A549 (cell line): ENCODE results near the gene CPNE4. TPM values are rescaled to one million over a fixed set of nuclear protein-coding genes. Genes with fewer than 3 reads are reported as not detected.

Source experiments
- ATAC-seq, 2 experiments: fragments of 200-7000 bp in 1 of 2; fragments of >200 bp in 1 of 2; cut with Nextera tagmentation in 1 of 2; cut with Tn5 transposase in 1 of 2; 3 replicates each; pipeline versions ENCODE4 v1.8.0 to v1.9.1; 2018 to 2020; ENCODE audit warnings: mild to moderate bottlenecking in 1 of 2, moderate library complexity in 1 of 2
- CTCF ChIA-PET: fragments of 300-600 bp; sonication (Branson Sonifier 250); formaldehyde crosslinking; extraction: SDS; loops from one replicate; lab custom pipeline; 2021; ENCODE audit warnings: antibody characterized with exemption, inconsistent platforms; lab: Yijun Ruan, JAX
- POLR2A ChIA-PET: fragments of 350-600 bp; formaldehyde crosslinking; extraction: SDS; loops from one replicate; lab custom pipeline; 2021; ENCODE audit warnings: antibody characterized with exemption, inconsistent platforms; lab: Yijun Ruan, JAX
- DNase-seq, 2 experiments: peaks; one replicate each; pipeline versions ENCODE4 v3.0.0 to v3.0.0-alpha.2; 2011 to 2016; ENCODE audit warnings: low read depth in 1 of 2, low spot score in 1 of 2
- FAIRE-seq: peaks from 2 replicates; lab custom pipeline; 2011; peaks lifted over from hg19 to GRCh38; lab: Jason Lieb, UNC
- H3K27ac ChIP-seq, 2 experiments: fragments of >200 bp; sonication (Bioruptor Twin); formaldehyde crosslinking; 3 replicates each; pipeline ENCODE4 v1.5.1; 2016 to 2017
- H3K4me1 ChIP-seq: fragments of >200 bp; sonication (Bioruptor Twin); formaldehyde crosslinking; 3 replicates; pipeline ENCODE4 v1.6.1; 2016
- H3K4me2 ChIP-seq: fragments of >200 bp; sonication (Bioruptor Twin); formaldehyde crosslinking; 3 replicates; pipeline ENCODE4 v1.6.1; 2016
- H3K4me3 ChIP-seq: fragments of >200 bp; sonication (Bioruptor Twin); formaldehyde crosslinking; 3 replicates; pipeline ENCODE4 v1.5.1; 2016
- H3K9me3 ChIP-seq: fragments of >200 bp; sonication (Bioruptor Twin); formaldehyde crosslinking; 3 replicates; pipeline ENCODE4 v1.6.1; 2016
- BHLHE40 ChIP-seq: IDR thresholded peaks from 2 replicates; pipeline ENCODE4 v1.6.1; 2012; ENCODE audit warnings: low read depth, low read length, inconsistent platforms
- CHD4 ChIP-seq: fragments of 200-600 bp; sonication (generic); IDR thresholded peaks from 2 replicates; pipeline ENCODE4 v1.6.1; 2016; ENCODE audit warnings: antibody characterized with exemption, mild to moderate bottlenecking, borderline replicate concordance
- CTCF ChIP-seq: fragments of >200 bp; sonication (Bioruptor Twin); formaldehyde crosslinking; IDR thresholded peaks from 3 replicates; pipeline ENCODE4 v1.5.1; 2016
- E2F6 ChIP-seq: IDR thresholded peaks from 2 replicates; pipeline ENCODE4 v1.6.1; 2012; ENCODE audit warnings: low read depth, borderline replicate concordance
- EHMT2 ChIP-seq: fragments of 200-600 bp; sonication (generic); IDR thresholded peaks from 2 replicates; pipeline ENCODE4 v1.6.1; 2016; ENCODE audit warnings: antibody characterized with exemption, low read depth, mild to moderate bottlenecking, moderate library complexity
- ELK1 ChIP-seq: fragments of 150-350 bp; IDR thresholded peaks from 2 replicates; pipeline ENCODE4 v1.6.1; 2014; ENCODE audit warnings: low read depth, mild to moderate bottlenecking, low read length
- FOSB ChIP-seq: fragments of 250-450 bp; sonication (Bioruptor Pico); IDR thresholded peaks from 2 replicates; pipeline ENCODE4 v1.5.0; 2020; ENCODE audit warnings: mild to moderate bottlenecking, moderate library complexity
- FOSL2 ChIP-seq, 2 experiments: fragments of 450-650 bp in 1 of 2; fragments of >200 bp in 1 of 2; sonication (Bioruptor Twin) in 1 of 2; formaldehyde crosslinking; IDR thresholded peaks; 2 replicates each; pipeline versions ENCODE4 v1.5.0 to v1.6.1; 2016 to 2020; ENCODE audit warnings: mild to moderate bottlenecking in 1 of 2, moderate library complexity in 1 of 2
- FOXS1 ChIP-seq: fragments of 250-450 bp; sonication (Bioruptor Pico); IDR thresholded peaks from 2 replicates; pipeline ENCODE4 v1.5.0; 2020; ENCODE audit warnings: mild to moderate bottlenecking, moderate library complexity
- HMGXB4 ChIP-seq: fragments of 250-450 bp; sonication (Bioruptor Pico); IDR thresholded peaks from 2 replicates; pipeline ENCODE4 v1.5.0; 2021; ENCODE audit warnings: mild to moderate bottlenecking, moderate library complexity, borderline replicate concordance
- HOXB13 ChIP-seq: fragments of 250-450 bp; sonication (Bioruptor Pico); IDR thresholded peaks from 2 replicates; pipeline ENCODE4 v1.5.0; 2020; ENCODE audit warnings: low read depth, mild to moderate bottlenecking, moderate library complexity
- MAX ChIP-seq: IDR thresholded peaks from 2 replicates; pipeline ENCODE4 v1.6.1; 2012
- NPAS2 ChIP-seq: fragments of 250-450 bp; sonication (Bioruptor Pico); IDR thresholded peaks from 2 replicates; pipeline ENCODE4 v1.8.0; 2022; ENCODE audit warnings: mild to moderate bottlenecking, moderate library complexity, borderline replicate concordance
- NR3C1 ChIP-seq: fragments of >200 bp; sonication (Bioruptor Twin); formaldehyde crosslinking; IDR thresholded peaks from 3 replicates; pipeline ENCODE4 v1.6.1; 2017
- PHF8 ChIP-seq: fragments of 200-600 bp; sonication (generic); IDR thresholded peaks from 2 replicates; pipeline ENCODE4 v1.6.1; 2016; ENCODE audit warnings: low read depth, mild to moderate bottlenecking, antibody characterized with exemption, moderate library complexity, borderline replicate concordance
- RARB ChIP-seq: fragments of 250-450 bp; sonication (Bioruptor Pico); IDR thresholded peaks from 2 replicates; pipeline ENCODE4 v1.8.0; 2021; ENCODE audit warnings: mild to moderate bottlenecking, moderate library complexity
- TFCP2L1 ChIP-seq: fragments of 250-450 bp; sonication (Bioruptor Pico); IDR thresholded peaks from 2 replicates; pipeline ENCODE4 v1.5.0; 2021; ENCODE audit warnings: mild to moderate bottlenecking
- USF2 ChIP-seq: fragments of 450-650 bp; IDR thresholded peaks from 2 replicates; pipeline ENCODE4 v1.6.1; 2014; ENCODE audit warnings: antibody characterized with exemption
- ZC3H11A ChIP-seq: fragments of 450-650 bp; IDR thresholded peaks from 2 replicates; pipeline ENCODE4 v1.6.1; 2014; ENCODE audit warnings: antibody characterized with exemption, mild to moderate bottlenecking
- ZFP36 ChIP-seq: fragments of 450-650 bp; IDR thresholded peaks from 2 replicates; pipeline ENCODE4 v1.6.1; 2014; ENCODE audit warnings: borderline replicate concordance; ENCODE audit not compliant: partially characterized antibody
- ZNF302 ChIP-seq: fragments of 250-450 bp; sonication (Bioruptor Pico); IDR thresholded peaks from 2 replicates; pipeline ENCODE4 v1.9.0; 2021; ENCODE audit warnings: inconsistent platforms, mild to moderate bottlenecking, moderate library complexity
- WGBS: methylation state at CpG from one replicate; pipeline ENCODE4 v1.1.6; 2017; ENCODE audit errors: missing lambda C conversion rate; 5-methylcytosine and 5-hydroxymethylcytosine counted together
- polyA plus RNA-seq, 4 experiments: library from polyadenylated mRNA; depleted of rRNA in 3 of 4; stranded (reverse); fragments of >200 nt; fragmentation: RNase III in 1 of 4; extraction: RNeasy Plus Mini Kit Qiagen cat#74134 plus additional on column Dnase treatment in 1 of 4; gene quantifications; 2 replicates in 3 of 4; 3 replicates in 1 of 4; pipeline ENCODE4 v1.2.3, GENCODE V29; 2011 to 2017

The CPNE4 gene
- polyA plus RNA-seq, 2 of the 4 experiments (the other 2 are of a cell fraction) = 3.6 to 8.7 TPM

- DNase-seq (no peak), ATAC-seq (no peak), FAIRE-seq (no peak)
- no peaks in the 10 kb centered on the region for H3K4me1 ChIP-seq
- no peak overlapping the region for H3K27ac ChIP-seq
- no peaks in the 10 kb centered on the region for H3K9me3 ChIP-seq
- WGBS = 29% methylated on average over 1 of the region's 1 CpG
- POLR2A ChIA-PET = no interaction called here
- CTCF ChIA-PET = no interaction called here
- no peak overlapping the region for H3K4me3 ChIP-seq
- no peak for TF ChIP-seq CTCF
- no peak for TF ChIP-seq FOSL2 (IDR thresholded peaks at IDR 0.05)
- no peak for TF ChIP-seq FOSL2 (CRISPR knock-in tag; IDR thresholded peaks at IDR 0.05)
- TF ChIP-seq BHLHE40 = no peak
- TF ChIP-seq ZC3H11A = no peak
- TF ChIP-seq USF2 = no peak
- no peak for TF ChIP-seq FOSB
- no peak for TF ChIP-seq TFCP2L1 (CRISPR knock-in tag)
- no peak for TF ChIP-seq RARB
- no peak for TF ChIP-seq EHMT2
- no peak for TF ChIP-seq HOXB13
- TF ChIP-seq HMGXB4 (CRISPR knock-in tag) = no peak
- no peak for TF ChIP-seq ZFP36
- no peak overlapping the region for H3K4me2 ChIP-seq
These were observed 51.1 kb downstream of the CPNE4 start for GRCh38 chr3:131983689-131984088.

GRCh38 chr3:131981323-131981722, 53.5 kb downstream of the CPNE4 start:
- Histone ChIP-seq H3K27ac (no peak overlapping the region), H3K4me1 (no peaks in the 10 kb centered on the region), H3K4me3 (no peak overlapping the region), H3K9me3 (no peaks in the 10 kb centered on the region), H3K4me2 (no peak overlapping the region)
- no peak for FAIRE-seq
- no peak for TF ChIP-seq NR3C1
- no peak for TF ChIP-seq HOXB13
- no peak for TF ChIP-seq PHF8
- no peak for TF ChIP-seq CHD4
- no peak for TF ChIP-seq NPAS2
- TF ChIP-seq MAX = no peak
- no peak for TF ChIP-seq ZNF302 (CRISPR knock-in tag)
- TF ChIP-seq RARB = no peak
- no peak for TF ChIP-seq ELK1
- TF ChIP-seq HMGXB4 (CRISPR knock-in tag) = no peak
- no peak for TF ChIP-seq FOXS1 (CRISPR knock-in tag)
- TF ChIP-seq E2F6 = no peak
- no peak for DNase-seq
- WGBS = 77% methylated on average over 7 of the region's 7 CpGs
- no peak for ATAC-seq
- ChIA-PET POLR2A (no interaction called here), CTCF (no interaction called here)
